Activated B cell treated with CpG ODN at 0.5 μM for 24 hours (primary cell): ENCODE measurements around the gene LAMP5. TPM values are rescaled to one million over a fixed set of nuclear protein-coding genes. Genes with fewer than 3 reads are reported as not detected.

Experiments used
- ATAC-seq: fragments of 200-7000 bp; cut with Tn5 transposase; one replicate; pipeline ENCODE4 v1.10.0; 2021; ENCODE audit warnings: low read depth, mild to moderate bottlenecking, moderate library complexity
- CTCF ChIA-PET: fragments of 350-600 bp; sonication (Branson Sonifier 250); formaldehyde crosslinking; loops from one replicate; lab custom pipeline; 2021; ENCODE audit warnings: antibody characterized with exemption; lab: Charles Lee
- POLR2A ChIA-PET: fragments of 350-600 bp; sonication (Branson Sonifier 250); formaldehyde crosslinking; loops from one replicate; lab custom pipeline; 2021; ENCODE audit warnings: antibody characterized with exemption; lab: Charles Lee
- DNase-seq: peaks from one replicate; pipeline ENCODE4 v3.0.0; 2022
- H3K27ac Mint-ChIP-seq: one replicate; pipeline ENCODE4 v1.8.0; 2020; ENCODE audit warnings: mixed read lengths
- H3K27me3 Mint-ChIP-seq: one replicate; pipeline ENCODE4 v1.8.0; 2021; ENCODE audit warnings: mixed read lengths
- H3K36me3 Mint-ChIP-seq: one replicate; pipeline ENCODE4 v1.8.0; 2021; ENCODE audit warnings: low read depth, mixed read lengths
- H3K4me1 Mint-ChIP-seq: one replicate; pipeline ENCODE4 v1.8.0; 2021; ENCODE audit warnings: mixed read lengths
- H3K4me3 Mint-ChIP-seq: one replicate; pipeline ENCODE4 v1.8.0; 2020; ENCODE audit warnings: mild to moderate bottlenecking, mixed read lengths
- H3K9me3 Mint-ChIP-seq: one replicate; pipeline ENCODE4 v1.8.0; 2020; ENCODE audit warnings: mixed read lengths
- CTCF ChIP-seq: fragments of 200-600 bp; IDR thresholded peaks from one replicate; pipeline ENCODE4 v1.8.0; 2022; ENCODE audit warnings: antibody characterized with exemption, mild to moderate bottlenecking
- intact Hi-C: fragments of 100-400 bp; cut with micrococcal nuclease; formaldehyde crosslinking; loops from one replicate; pipeline ENCODE4 v1.15.1; 2024
- total RNA-seq: library from RNA; stranded (reverse); gene quantifications from 2 replicates; pipeline ENCODE4 v1.2.3, GENCODE V29; 2022

LAMP5 gene
- total RNA-seq, 1 donor from 2014 or later: 0.29 TPM

GRCh38 chr20:9531581-9531980, 17.2 kb downstream of the LAMP5 start:
- ChIA-PET POLR2A (no interaction called here), CTCF (no interaction called here)
- TF ChIP-seq CTCF: no peak
- Mint-ChIP-seq H3K27me3 (peaks cover 13% of the 10 kb centered on the region), H3K4me3 (no peak overlapping the region), H3K36me3 (no peaks in the 10 kb centered on the region), H3K9me3 (peaks cover under 1% of the 10 kb centered on the region), H3K27ac (no peak overlapping the region), H3K4me1 (no peaks in the 10 kb centered on the region)
- DNase-seq (no peak), ATAC-seq (no peak)
- intact Hi-C loops: no loop called here

GRCh38 chr20:9532069-9532838, 17.9 kb downstream of the LAMP5 start:
- no peaks in the 10 kb centered on the region for H3K4me1 Mint-ChIP-seq
- intact Hi-C loops: no loop called here
- ATAC-seq (no peak), DNase-seq (no peak)
- H3K27me3 Mint-ChIP-seq: peaks cover 9% of the 10 kb centered on the region
- peaks cover 2% of the 10 kb centered on the region for H3K9me3 Mint-ChIP-seq
- H3K36me3 Mint-ChIP-seq: no peaks in the 10 kb centered on the region
- ChIA-PET POLR2A (no interaction called here), CTCF (no interaction called here)
- TF ChIP-seq CTCF: no peak
- H3K4me3 Mint-ChIP-seq: no peak overlapping the region
- no peak overlapping the region for H3K27ac Mint-ChIP-seq

- Mint-ChIP-seq H3K4me1 (no peaks in the 10 kb centered on the region), H3K27me3 (peaks cover 7% of the 10 kb centered on the region), H3K9me3 (peaks cover 2% of the 10 kb centered on the region), H3K4me3 (no peak overlapping the region), H3K36me3 (no peaks in the 10 kb centered on the region), H3K27ac (no peak overlapping the region)
- ChIA-PET POLR2A (no interaction called here), CTCF (no interaction called here)
- TF ChIP-seq CTCF: no peak
- intact Hi-C loops: no loop called here
- no peak for ATAC-seq
- DNase-seq: no peak
Measured at GRCh38 chr20:9534025-9534424, 19.6 kb downstream of the LAMP5 start.

GRCh38 chr20:9535449-9535848, 21.1 kb downstream of the LAMP5 start:
- TF ChIP-seq CTCF: no peak
- POLR2A ChIA-PET: no interaction called here
- CTCF ChIA-PET: no interaction called here

GRCh38 chr20:9543214-9543613, 28.8 kb downstream of the LAMP5 start:
- no peaks in the 10 kb centered on the region for H3K9me3 Mint-ChIP-seq
- ATAC-seq (no peak), DNase-seq (no peak)
- no peaks in the 10 kb centered on the region for H3K4me1 Mint-ChIP-seq
- peaks cover 5% of the 10 kb centered on the region for H3K27me3 Mint-ChIP-seq
- H3K36me3 Mint-ChIP-seq: no peaks in the 10 kb centered on the region
- H3K27ac Mint-ChIP-seq: no peak overlapping the region
- POLR2A ChIA-PET: no interaction called here
- no peak overlapping the region for H3K4me3 Mint-ChIP-seq
- no peak for TF ChIP-seq CTCF
- intact Hi-C loops: no loop called here
- CTCF ChIA-PET: no interaction called here

More at GRCh38 chr20:9535449-9535848, 21.1 kb downstream of the LAMP5 start:
- ATAC-seq: no peak
- H3K27me3 Mint-ChIP-seq: peaks cover 7% of the 10 kb centered on the region
- no peaks in the 10 kb centered on the region for H3K36me3 Mint-ChIP-seq
- intact Hi-C loops: no loop called here
- no peak overlapping the region for H3K27ac Mint-ChIP-seq
- H3K9me3 Mint-ChIP-seq: peaks cover 2% of the 10 kb centered on the region
- H3K4me1 Mint-ChIP-seq: no peaks in the 10 kb centered on the region
- no peak overlapping the region for H3K4me3 Mint-ChIP-seq
- no peak for DNase-seq
